SK-N-SH (cell line): Measurements from ENCODE around the gene PCSK6. TPM values are rescaled to one million over a fixed set of nuclear protein-coding genes. Genes with fewer than 3 reads are reported as not detected.

Experiments
- CTCF ChIA-PET: fragments of 300-600, 350-600 bp; formaldehyde crosslinking; extraction: SDS; loops from one replicate; lab custom pipeline; 2021; lab: Yijun Ruan, JAX
- POLR2A ChIA-PET: fragments of 350-600 bp; sonication (Branson Sonifier 250); formaldehyde crosslinking; extraction: SDS; loops from one replicate; lab custom pipeline; 2020; ENCODE audit warnings: antibody characterized with exemption, inconsistent platforms; lab: Yijun Ruan, JAX
- DNase-seq: peaks from one replicate; pipeline ENCODE4 v3.0.0; 2012
- H2AFZ ChIP-seq: fragments of 200-600 bp; sonication (generic); 2 replicates; pipeline ENCODE4 v1.8.1; 2016; ENCODE audit warnings: antibody characterized with exemption, mild to moderate bottlenecking, low read depth
- H3F3A ChIP-seq: fragments of 200-600 bp; sonication (generic); replicated peaks from 2 replicates; pipeline ENCODE3; 2016; ENCODE audit warnings: antibody characterized with exemption, mild to moderate bottlenecking; ENCODE audit not compliant: insufficient read depth
- H3K27ac ChIP-seq, 2 experiments: fragments of 200-500 bp in 1 of 2; fragments of 200-600 bp in 1 of 2; sonication (Bioruptor generic) in 1 of 2; sonication (generic), shearing (Covaris generic) in 1 of 2; 2 replicates each; pipeline versions ENCODE4 v1.5.1 to v1.6.1; 2014 to 2016; ENCODE audit warnings: low read depth in 2 of 2, inconsistent platforms in 1 of 2, low read length in 1 of 2, mild to moderate bottlenecking in 1 of 2, mixed read lengths in 1 of 2
- H3K27me3 ChIP-seq: fragments of 200-600 bp; sonication (generic), shearing (Covaris generic); 2 replicates; pipeline ENCODE4 v1.6.1; 2016; ENCODE audit warnings: mixed run types; ENCODE audit not compliant: insufficient read depth
- H3K36me3 ChIP-seq, 2 experiments: fragments of 200-500 bp in 1 of 2; fragments of 200-600 bp in 1 of 2; sonication (Bioruptor generic) in 1 of 2; sonication (generic) in 1 of 2; replicated peaks in 1 of 2; 2 replicates each; pipeline versions ENCODE3 to v1.5.1; 2014 to 2016; ENCODE audit warnings: low read length in 1 of 2, mild to moderate bottlenecking in 1 of 2; ENCODE audit not compliant: insufficient read depth in 2 of 2, control insufficient read depth in 1 of 2
- H3K4me1 ChIP-seq, 2 experiments: fragments of 200-500 bp in 1 of 2; fragments of 200-600 bp in 1 of 2; sonication (Bioruptor generic) in 1 of 2; sonication (generic), shearing (Covaris generic) in 1 of 2; 2 replicates each; pipeline versions ENCODE4 v1.5.1 to v1.6.1; 2014 to 2016; ENCODE audit warnings: low read depth in 1 of 2, low read length in 1 of 2, mixed run types in 1 of 2; ENCODE audit not compliant: insufficient read depth in 2 of 2, control insufficient read depth in 1 of 2
- H3K4me2 ChIP-seq: fragments of 200-600 bp; sonication (generic), shearing (Covaris generic); 2 replicates; pipeline ENCODE4 v1.6.1; 2017; ENCODE audit warnings: mixed run types
- H3K4me3 ChIP-seq, 2 experiments: fragments of 200-500 bp in 1 of 2; fragments of 200-600 bp in 1 of 2; sonication (Bioruptor generic) in 1 of 2; sonication (generic), shearing (Covaris generic) in 1 of 2; 2 replicates each; pipeline versions ENCODE4 v1.5.1 to v1.8.1; 2014 to 2016; ENCODE audit warnings: low read depth in 2 of 2, inconsistent platforms in 1 of 2, low read length in 1 of 2, mild to moderate bottlenecking in 1 of 2, mixed read lengths in 1 of 2, moderate library complexity in 1 of 2
- H3K79me2 ChIP-seq: fragments of 200-600 bp; sonication (generic); 2 replicates; pipeline ENCODE4 v1.8.1; 2017; ENCODE audit warnings: mild to moderate bottlenecking; ENCODE audit not compliant: insufficient read depth
- H3K9ac ChIP-seq: fragments of 200-600 bp; sonication (generic); 2 replicates; pipeline ENCODE4 v1.6.1; 2017; ENCODE audit warnings: mixed run types
- H3K9me2 ChIP-seq: fragments of 200-600 bp; sonication (generic); 2 replicates; pipeline ENCODE4 v1.6.1; 2017; ENCODE audit warnings: mixed run types
- H3K9me3 ChIP-seq: fragments of 200-600 bp; sonication (generic); 2 replicates; pipeline ENCODE4 v1.6.1; 2017; ENCODE audit warnings: mixed run types, mild to moderate bottlenecking, moderate library complexity
- H4K20me1 ChIP-seq: fragments of 200-600 bp; sonication (generic); 2 replicates; pipeline ENCODE4 v1.6.1; 2017; ENCODE audit warnings: mild to moderate bottlenecking, mixed run types; ENCODE audit not compliant: insufficient read depth
- CTCF ChIP-seq: fragments of 200-600 bp; sonication (generic); IDR thresholded peaks from 2 replicates; pipeline ENCODE4 v1.6.1; 2017; ENCODE audit warnings: antibody characterized with exemption, mild to moderate bottlenecking, moderate library complexity
- FOXM1 ChIP-seq: IDR thresholded peaks from 2 replicates; pipeline ENCODE4 v1.4.0; 2012; ENCODE audit warnings: low read depth, mild to moderate bottlenecking
- GABPA ChIP-seq: IDR thresholded peaks from 2 replicates; pipeline ENCODE4 v1.4.0; 2012; ENCODE audit warnings: low read depth, mild to moderate bottlenecking
- IRF3 ChIP-seq: fragments of 150-350 bp; IDR thresholded peaks from 2 replicates; pipeline ENCODE4 v1.6.1; 2016; ENCODE audit warnings: mild to moderate bottlenecking, low read depth, low read length
- MEF2A ChIP-seq: IDR thresholded peaks from 2 replicates; pipeline ENCODE4 v1.4.0; 2012; ENCODE audit warnings: low read depth, borderline replicate concordance
- MXI1 ChIP-seq: IDR thresholded peaks from 2 replicates; pipeline ENCODE4 v1.6.1; 2012; ENCODE audit warnings: mild to moderate bottlenecking, low read depth, low read length, improper control_type of control experiment
- NRF1 ChIP-seq: IDR thresholded peaks from 2 replicates; pipeline ENCODE4 v1.6.1; 2012; ENCODE audit warnings: low read depth, mild to moderate bottlenecking, low read length
- PBX3 ChIP-seq: IDR thresholded peaks from 2 replicates; pipeline ENCODE4; 2012
- RCOR1 ChIP-seq: fragments of 150-350 bp; IDR thresholded peaks from 2 replicates; pipeline ENCODE4 v1.6.1; 2017; ENCODE audit warnings: antibody characterized with exemption, low read length
- SMC3 ChIP-seq: IDR thresholded peaks from 2 replicates; pipeline ENCODE4 v1.6.1; 2012; ENCODE audit warnings: low read depth, low read length, improper control_type of control experiment
- TAF1 ChIP-seq: IDR thresholded peaks from 2 replicates; pipeline ENCODE4 v1.6.1; 2012; ENCODE audit warnings: low read depth, mild to moderate bottlenecking, low read length, moderate library complexity, borderline replicate concordance
- WGBS: methylation state at CpG from one replicate; pipeline ENCODE4 v1.1.6; 2017; ENCODE audit warnings: low lambda C conversion rate; 5-methylcytosine and 5-hydroxymethylcytosine counted together
- polyA plus RNA-seq, 3 experiments: library from polyadenylated mRNA; depleted of rRNA; stranded (reverse); fragments of >200 nt; gene quantifications; 2 replicates each; pipeline ENCODE4 v1.2.3, GENCODE V29; 2012
- TF ChIP-seq, protein P1 (sequence below): IDR thresholded peaks from 2 replicates; pipeline ENCODE4 v1.4.0; 2012; ENCODE audit warnings: low read depth, borderline replicate concordance
- TF ChIP-seq, protein P2 (sequence below): IDR thresholded peaks from 2 replicates; pipeline ENCODE4 v1.6.1; 2012; ENCODE audit warnings: mild to moderate bottlenecking, low read depth, low read length, moderate library complexity
- TF ChIP-seq, protein P3 (sequence below): IDR thresholded peaks from 2 replicates; pipeline ENCODE4 v1.4.0; 2012; ENCODE audit warnings: low read depth

The PCSK6 gene
- polyA plus RNA-seq, 1 of the 3 experiments (the other 2 are of a cell fraction) = 0.03 TPM

DNA sequence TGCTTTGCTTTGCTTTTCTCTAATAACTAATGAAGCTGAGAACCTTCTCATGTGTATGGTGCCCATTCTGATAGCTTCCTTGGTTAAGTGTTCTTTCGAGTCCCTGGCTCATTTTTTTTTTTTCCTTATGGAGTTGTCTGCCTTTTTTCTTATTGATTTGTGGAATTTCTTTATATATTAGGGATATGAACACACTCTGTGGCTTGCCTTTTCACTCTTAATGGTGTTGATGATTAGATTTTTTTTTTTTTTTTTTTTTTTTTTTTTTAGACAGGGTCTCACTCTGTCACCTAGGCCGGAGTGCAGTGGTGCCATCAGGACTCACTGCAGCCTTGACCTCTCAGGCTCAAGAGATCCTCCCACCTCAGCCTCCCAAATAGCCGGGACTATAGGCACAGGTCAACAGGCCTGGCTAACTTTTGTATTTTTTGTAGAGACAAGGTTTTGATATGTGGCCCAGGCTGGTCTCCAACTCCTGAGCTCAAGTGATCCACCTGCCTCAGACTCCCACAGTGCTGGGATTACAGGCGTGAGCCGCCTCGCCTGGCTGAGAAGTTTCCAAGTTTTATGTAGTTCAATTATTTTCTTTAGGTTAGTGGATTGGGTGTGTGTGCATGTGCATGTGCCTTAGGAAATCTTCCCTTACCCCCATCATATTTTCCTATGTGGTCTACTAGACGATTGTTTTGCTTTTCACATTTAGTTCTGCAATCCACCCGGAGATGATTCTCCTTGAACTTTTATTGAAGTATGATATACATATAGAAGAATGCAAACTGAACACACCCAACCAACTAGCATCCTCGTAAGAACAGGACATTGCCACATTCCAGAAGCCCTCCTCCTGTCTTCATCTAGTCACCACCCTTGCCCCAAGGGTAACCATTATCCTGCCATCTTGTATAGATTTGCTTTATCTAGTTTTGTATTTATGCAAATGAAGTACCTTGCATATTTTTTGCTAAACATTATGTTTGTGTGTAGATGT is 192.8 kb downstream of the PCSK6 start:
- Histone ChIP-seq H3K4me2 (peak overlapping the region; percentile 83), H3K36me3 (peaks cover 5 to 11% of the 10 kb centered on the region in 2 experiments), H3K9me2 (no peaks in the 10 kb centered on the region), H2AFZ (peak overlapping the region; percentile 95; the same call in 1 of the 2 replicates), H4K20me1 (peaks cover 19% of the 10 kb centered on the region), H3K4me1 (peaks cover 8 to 12% of the 10 kb centered on the region in 2 experiments; a peak in 2 of 4 replicates), H3K9me3 (no peaks in the 10 kb centered on the region), H3K27me3 (no peaks in the 10 kb centered on the region), H3K79me2 (peaks cover 35% of the 10 kb centered on the region), H3K4me3 (peak overlapping the region; percentile 82 to 98; a peak in 3 of 4 replicates), H3K9ac (peak overlapping the region; percentile 86; the same call in 1 of the 2 replicates), H3K27ac (peak overlapping the region in 1 of 2 experiments; percentile 87; a peak in 2 of 4 replicates), H3F3A (peaks cover 19% of the 10 kb centered on the region)
- ChIA-PET CTCF (interaction anchor here (0.9 to 11.2 kb wide), 4 partner anchors 19 to 359 kb away, joined by 3 to 139 read pairs (median 5); no protein-coding TSS in a partner anchor), POLR2A (interaction anchor here (1.1 kb wide), 1 partner anchor 345 kb away, joined by 3 read pairs; no protein-coding TSS in a partner anchor)
- DNase-seq = no peak
- WGBS = 79% methylated on average over 9 of the region's 9 CpGs
- TF ChIP-seq, protein P1, sequence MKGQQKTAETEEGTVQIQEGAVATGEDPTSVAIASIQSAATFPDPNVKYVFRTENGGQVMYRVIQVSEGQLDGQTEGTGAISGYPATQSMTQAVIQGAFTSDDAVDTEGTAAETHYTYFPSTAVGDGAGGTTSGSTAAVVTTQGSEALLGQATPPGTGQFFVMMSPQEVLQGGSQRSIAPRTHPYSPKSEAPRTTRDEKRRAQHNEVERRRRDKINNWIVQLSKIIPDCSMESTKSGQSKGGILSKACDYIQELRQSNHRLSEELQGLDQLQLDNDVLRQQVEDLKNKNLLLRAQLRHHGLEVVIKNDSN = no peak
- TF ChIP-seq MEF2A (no peak), GABPA (no peak), RCOR1 (no peak), IRF3 (no peak), FOXM1 (no peak), NRF1 (no peak), PBX3 (no peak), MXI1 (no peak), SMC3 (no peak), CTCF (no peak), TAF1 (no peak)
- TF ChIP-seq, protein P2, sequence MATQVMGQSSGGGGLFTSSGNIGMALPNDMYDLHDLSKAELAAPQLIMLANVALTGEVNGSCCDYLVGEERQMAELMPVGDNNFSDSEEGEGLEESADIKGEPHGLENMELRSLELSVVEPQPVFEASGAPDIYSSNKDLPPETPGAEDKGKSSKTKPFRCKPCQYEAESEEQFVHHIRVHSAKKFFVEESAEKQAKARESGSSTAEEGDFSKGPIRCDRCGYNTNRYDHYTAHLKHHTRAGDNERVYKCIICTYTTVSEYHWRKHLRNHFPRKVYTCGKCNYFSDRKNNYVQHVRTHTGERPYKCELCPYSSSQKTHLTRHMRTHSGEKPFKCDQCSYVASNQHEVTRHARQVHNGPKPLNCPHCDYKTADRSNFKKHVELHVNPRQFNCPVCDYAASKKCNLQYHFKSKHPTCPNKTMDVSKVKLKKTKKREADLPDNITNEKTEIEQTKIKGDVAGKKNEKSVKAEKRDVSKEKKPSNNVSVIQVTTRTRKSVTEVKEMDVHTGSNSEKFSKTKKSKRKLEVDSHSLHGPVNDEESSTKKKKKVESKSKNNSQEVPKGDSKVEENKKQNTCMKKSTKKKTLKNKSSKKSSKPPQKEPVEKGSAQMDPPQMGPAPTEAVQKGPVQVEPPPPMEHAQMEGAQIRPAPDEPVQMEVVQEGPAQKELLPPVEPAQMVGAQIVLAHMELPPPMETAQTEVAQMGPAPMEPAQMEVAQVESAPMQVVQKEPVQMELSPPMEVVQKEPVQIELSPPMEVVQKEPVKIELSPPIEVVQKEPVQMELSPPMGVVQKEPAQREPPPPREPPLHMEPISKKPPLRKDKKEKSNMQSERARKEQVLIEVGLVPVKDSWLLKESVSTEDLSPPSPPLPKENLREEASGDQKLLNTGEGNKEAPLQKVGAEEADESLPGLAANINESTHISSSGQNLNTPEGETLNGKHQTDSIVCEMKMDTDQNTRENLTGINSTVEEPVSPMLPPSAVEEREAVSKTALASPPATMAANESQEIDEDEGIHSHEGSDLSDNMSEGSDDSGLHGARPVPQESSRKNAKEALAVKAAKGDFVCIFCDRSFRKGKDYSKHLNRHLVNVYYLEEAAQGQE = no peak
- TF ChIP-seq, protein P3, sequence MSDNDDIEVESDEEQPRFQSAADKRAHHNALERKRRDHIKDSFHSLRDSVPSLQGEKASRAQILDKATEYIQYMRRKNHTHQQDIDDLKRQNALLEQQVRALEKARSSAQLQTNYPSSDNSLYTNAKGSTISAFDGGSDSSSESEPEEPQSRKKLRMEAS = no peak
